Measurements from ENCODE around the gene PTPRN2. TPM values are rescaled to one million over a fixed set of nuclear protein-coding genes. Genes with fewer than 3 reads are reported as not detected.
A peak's percentile ranks its signal among the peaks of the same experiment; 100 is the strongest.

The PTPRN2 gene
- total and polyA plus RNA-seq, 5 experiments from 2014 or later: 0.69 to 1.5 (median 0.99) TPM

DNA sequence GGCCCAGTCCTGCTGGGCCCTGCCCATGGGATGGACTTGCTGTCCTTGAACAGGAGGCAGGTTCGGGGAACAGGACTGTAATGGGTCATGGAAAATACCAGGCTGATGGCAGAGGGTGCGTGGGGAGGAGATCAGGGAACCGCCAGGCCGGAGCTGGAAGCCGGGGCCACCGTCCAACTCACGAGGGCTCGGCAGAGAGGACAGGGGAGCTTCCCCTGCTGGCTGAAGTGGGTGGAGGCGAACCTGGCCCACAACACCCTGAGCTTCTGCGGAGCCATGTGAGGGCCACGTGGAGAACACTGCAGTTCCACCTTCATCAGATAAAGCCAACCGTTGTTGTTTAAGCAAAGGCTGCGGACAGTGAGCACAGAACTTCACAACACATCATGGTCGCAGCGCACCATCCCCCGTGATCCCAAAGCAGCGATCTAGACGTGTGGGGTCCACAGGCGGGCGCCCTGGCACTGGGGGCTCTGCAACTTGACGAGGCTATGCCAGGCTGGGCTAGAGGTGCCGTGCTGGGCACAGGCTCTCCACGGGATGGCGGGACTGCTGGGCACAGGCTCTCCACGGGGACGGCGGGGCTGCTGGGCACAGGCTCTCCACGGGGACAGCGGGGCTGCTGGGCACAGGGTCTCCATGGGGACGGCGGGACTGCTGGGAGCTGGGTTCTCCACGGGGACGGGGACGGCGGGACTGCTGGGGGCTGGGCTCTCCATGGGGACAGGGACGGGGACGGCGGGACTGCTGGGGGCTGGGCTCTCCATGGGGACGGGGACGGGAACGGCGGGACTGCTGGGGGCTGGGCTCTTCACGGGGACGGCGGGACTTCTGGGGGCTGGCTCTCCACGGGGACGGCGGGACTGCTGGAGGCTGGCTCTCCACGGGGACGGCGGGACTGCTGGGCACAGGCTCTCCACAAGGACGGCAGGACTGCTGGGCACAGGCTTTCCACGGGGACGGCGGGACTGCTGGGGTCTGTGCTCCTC is 777.5 kb downstream of the PTPRN2 start:
- Mint-ChIP-seq H3K36me3 (no peaks in the 10 kb centered on the region), H3K27ac (no peak overlapping the region), H3K9me3 (no peaks in the 10 kb centered on the region), H3K4me3 (no peak overlapping the region), H3K4me1 (no peaks in the 10 kb centered on the region), H3K27me3 (no peaks in the 10 kb centered on the region)
- POLR2A ChIA-PET: no interaction called here
- DNase-seq: peak in 1 of 10 donors; percentile 58
- no peak for ATAC-seq

DNA sequence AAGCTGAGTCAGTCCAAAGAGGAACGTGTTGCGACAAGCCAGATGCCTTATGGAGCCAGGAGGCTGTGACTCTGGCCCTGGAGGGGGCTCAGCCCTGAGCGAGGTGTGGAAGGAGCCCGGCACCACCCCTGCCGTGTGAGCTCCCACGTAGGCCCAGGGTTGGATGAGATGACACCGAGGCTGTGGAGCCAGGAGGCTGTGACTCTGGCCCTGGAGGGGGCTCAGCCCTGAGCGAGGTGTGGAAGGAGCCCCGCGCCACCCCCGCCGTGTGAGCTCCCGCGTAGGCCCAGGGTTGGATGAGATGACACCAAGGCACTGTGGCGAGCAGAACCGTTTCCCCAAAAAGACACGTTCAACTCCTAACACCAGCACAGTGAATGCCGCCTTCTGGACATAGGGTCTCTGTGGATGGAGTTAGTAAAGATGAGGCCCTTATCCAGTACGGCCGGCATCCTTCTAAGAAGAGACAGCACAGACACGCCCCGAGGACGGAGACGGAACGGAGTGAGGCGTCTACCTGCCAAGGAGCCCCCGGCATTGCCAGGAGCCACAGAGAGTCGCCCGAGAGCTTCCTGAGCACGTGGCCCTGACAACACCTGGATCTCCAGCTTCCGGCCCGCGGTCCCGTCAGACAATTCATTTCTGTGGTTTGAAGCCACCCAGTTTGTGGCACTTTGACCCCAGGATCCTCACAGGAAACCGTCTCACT is 778.3 kb downstream of the PTPRN2 start:
- H3K4me1 Mint-ChIP-seq: peaks cover 0 to 2% (median 0%) of the 10 kb centered on the region in 4 donors
- H3K27me3 Mint-ChIP-seq: no peaks in the 10 kb centered on the region
- H3K4me3 Mint-ChIP-seq: no peak overlapping the region
- DNase-seq (peak in 1 of 10 donors; percentile 47), ATAC-seq (no peak)
- H3K27ac Mint-ChIP-seq: no peak overlapping the region
- H3K9me3 Mint-ChIP-seq: no peaks in the 10 kb centered on the region
- POLR2A ChIA-PET: no interaction called here
- H3K36me3 Mint-ChIP-seq: no peaks in the 10 kb centered on the region

DNA sequence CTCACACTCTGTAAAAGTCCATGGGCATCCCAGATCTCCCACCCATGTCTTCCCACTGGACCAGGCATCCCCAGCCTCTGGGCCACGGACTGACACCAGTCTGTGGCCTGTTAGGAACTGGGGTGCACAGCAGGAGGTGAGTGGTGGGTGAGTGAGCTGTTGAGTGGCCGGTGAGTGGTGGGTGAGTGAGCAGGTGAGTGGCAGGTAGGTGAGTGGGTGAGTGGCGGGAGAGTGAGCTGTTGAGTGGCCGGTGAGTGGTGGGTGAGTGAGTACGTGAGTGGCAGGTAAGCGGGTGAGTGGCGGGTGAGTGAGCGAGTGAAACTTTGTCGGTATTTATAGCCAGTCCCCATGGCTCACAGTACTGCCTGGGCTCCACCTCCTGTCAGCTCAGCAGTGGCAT is 779.6 kb downstream of the PTPRN2 start:
- peak in 1 of 10 donors; percentile 19 for DNase-seq
- POLR2A ChIA-PET: no interaction called here
- no peak for ATAC-seq
- peaks cover 0 to 4% (median 0%) of the 10 kb centered on the region in 5 donors for H3K27me3 Mint-ChIP-seq
- peaks cover 0 to 2% (median 0%) of the 10 kb centered on the region in 4 donors for H3K4me1 Mint-ChIP-seq
- no peak overlapping the region for H3K4me3 Mint-ChIP-seq
- no peaks in the 10 kb centered on the region for H3K36me3 Mint-ChIP-seq
- H3K27ac Mint-ChIP-seq: no peak overlapping the region
- no peaks in the 10 kb centered on the region for H3K9me3 Mint-ChIP-seq

DNA sequence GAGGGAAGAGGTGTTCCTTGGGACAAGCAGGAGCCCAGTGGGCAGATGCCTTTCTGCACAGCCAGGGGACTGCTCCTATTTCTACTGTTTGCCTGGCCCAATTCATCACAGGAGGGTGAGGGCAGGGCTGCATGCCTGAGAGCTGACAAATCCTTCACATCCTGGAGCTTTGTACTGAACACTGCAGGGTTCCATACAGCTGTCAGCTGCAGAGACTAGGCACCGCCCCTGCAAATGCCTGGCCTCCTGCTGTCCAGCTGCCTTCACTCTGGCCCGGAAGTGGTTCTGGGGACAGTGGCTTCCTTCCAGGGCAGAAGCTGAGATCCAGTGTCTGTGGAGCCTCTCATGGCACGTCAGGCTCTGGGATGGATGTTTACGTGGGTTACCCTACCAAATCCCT is 780.1 kb downstream of the PTPRN2 start:
- peaks cover 0 to 2% (median 0%) of the 10 kb centered on the region in 4 donors for H3K4me1 Mint-ChIP-seq
- H3K27ac Mint-ChIP-seq: no peak overlapping the region
- no peaks in the 10 kb centered on the region for H3K9me3 Mint-ChIP-seq
- no peak overlapping the region for H3K4me3 Mint-ChIP-seq
- no peaks in the 10 kb centered on the region for H3K36me3 Mint-ChIP-seq
- ATAC-seq: no peak
- peaks cover 0 to 4% (median 0%) of the 10 kb centered on the region in 5 donors for H3K27me3 Mint-ChIP-seq
- DNase-seq: peak in 1 of 10 donors; percentile 0
- POLR2A ChIA-PET: no interaction called here

DNA sequence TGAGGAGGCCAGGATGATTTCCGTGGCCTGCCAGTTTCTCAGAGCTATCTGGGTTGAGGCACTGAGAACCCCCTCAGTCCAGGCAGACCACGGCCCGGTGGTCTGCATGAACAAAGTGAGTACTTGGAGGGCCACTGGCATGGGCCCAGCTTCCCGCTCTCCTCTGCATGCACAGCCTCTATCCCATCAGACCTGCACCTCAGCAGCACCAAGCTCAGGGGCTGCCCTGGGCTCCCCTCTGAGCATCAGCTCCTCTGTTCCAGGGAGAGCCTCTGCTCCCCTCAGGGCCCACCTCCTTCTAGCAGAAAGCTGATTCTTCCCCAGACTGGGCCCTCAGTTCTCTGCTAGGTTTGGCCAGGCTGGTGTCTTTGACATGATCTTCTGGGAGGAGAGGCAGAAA is 780.9 kb downstream of the PTPRN2 start:
- Mint-ChIP-seq H3K9me3 (no peaks in the 10 kb centered on the region), H3K27ac (no peak overlapping the region), H3K27me3 (peaks cover 0 to 4% (median 0%) of the 10 kb centered on the region in 5 donors), H3K36me3 (no peaks in the 10 kb centered on the region), H3K4me1 (peaks cover 0 to 2% (median 0%) of the 10 kb centered on the region in 4 donors), H3K4me3 (no peak overlapping the region)
- POLR2A ChIA-PET: no interaction called here
- DNase-seq (peak in 1 of 10 donors; percentile 49), ATAC-seq (no peak)

DNA sequence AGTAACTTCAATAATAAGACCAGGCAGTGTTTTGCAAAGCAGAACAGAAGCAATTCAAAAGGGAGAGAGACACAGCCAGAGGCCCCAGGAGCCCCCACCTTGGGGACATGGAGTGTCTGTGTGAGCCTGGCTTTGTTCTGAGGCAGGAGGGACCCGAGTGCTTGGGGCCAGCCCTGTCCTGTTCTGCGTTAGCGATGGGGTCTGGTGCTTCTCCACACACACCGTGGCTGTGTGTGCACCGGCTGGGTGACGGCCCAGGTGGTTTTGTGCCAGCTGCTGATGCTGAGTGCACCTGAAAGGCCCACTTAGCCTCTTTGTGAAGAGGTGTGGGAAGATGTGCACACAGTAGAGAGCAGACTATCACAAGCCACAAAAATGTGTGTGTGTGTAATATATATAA is 781.9 kb downstream of the PTPRN2 start:
- POLR2A ChIA-PET: no interaction called here
- ATAC-seq (no peak), DNase-seq (peak in 1 of 10 donors; percentile 8)
- no peak overlapping the region for H3K4me3 Mint-ChIP-seq
- H3K36me3 Mint-ChIP-seq: no peaks in the 10 kb centered on the region
- peaks cover 0 to 4% (median 0%) of the 10 kb centered on the region in 5 donors for H3K27me3 Mint-ChIP-seq
- H3K4me1 Mint-ChIP-seq: peaks cover 0 to 2% (median 0%) of the 10 kb centered on the region in 4 donors
- no peaks in the 10 kb centered on the region for H3K9me3 Mint-ChIP-seq
- peak overlapping the region in 1 of 10 donors; percentile 28 for H3K27ac Mint-ChIP-seq

DNA sequence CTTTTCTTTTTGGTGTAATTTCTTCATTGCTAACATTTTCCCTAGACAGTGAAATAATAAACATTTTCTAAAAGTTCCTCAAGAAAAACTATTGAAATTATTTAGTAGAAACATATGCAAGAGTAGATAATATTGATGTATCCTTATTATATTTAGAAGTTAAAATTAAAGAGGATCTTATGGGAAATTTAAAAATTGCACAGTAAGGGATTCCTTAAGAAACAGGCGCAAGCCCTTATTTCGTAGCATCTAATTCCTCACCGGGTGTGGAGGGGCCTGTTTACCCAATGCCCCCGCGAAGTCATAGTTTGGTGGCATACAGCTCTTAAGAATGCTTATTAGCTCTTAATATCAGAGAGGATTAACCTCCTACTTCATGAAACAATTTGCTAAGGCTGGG is 783.7 kb downstream of the PTPRN2 start:
- Mint-ChIP-seq H3K4me3 (no peak overlapping the region), H3K27ac (no peak overlapping the region), H3K9me3 (no peaks in the 10 kb centered on the region), H3K27me3 (peaks cover 0 to 9% (median 0%) of the 10 kb centered on the region in 5 donors), H3K36me3 (no peaks in the 10 kb centered on the region), H3K4me1 (peaks cover 0 to 2% (median 0%) of the 10 kb centered on the region in 4 donors)
- POLR2A ChIA-PET: no interaction called here
- DNase-seq (no peak), ATAC-seq (no peak)

DNA sequence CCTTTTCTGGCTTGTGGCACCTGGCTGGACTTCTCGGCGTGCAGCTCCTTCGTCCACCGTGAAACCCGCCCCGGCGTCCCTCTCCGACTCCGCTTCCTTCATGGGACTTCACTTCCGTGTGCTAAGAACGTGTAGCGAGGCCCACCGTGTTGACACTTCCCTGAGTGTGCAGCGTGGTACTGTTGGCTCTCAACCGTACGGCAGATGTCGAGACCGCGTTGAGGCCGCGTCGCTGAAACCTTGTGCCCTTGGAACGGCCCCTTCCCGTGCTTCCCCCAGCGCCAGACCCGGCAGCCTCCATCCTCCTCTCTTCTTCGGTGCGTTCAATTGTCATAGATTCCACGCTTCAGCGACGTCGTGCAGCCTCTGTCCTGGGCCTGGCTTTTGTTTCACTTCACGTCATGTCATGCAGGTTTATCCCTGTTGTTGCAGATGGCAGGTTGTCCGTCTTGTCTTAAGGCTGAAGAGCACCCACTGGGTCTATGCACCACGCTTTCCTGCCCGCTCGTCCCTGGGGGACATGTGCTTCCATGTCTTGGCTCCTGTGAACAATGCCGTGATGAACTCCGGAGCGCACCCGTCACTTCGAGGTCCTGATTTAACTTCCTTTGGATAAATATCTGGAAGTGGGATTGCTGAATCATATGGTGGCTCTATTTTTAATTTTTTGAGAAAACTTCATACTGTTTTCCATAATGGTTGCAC is 785.5 kb downstream of the PTPRN2 start:
- Mint-ChIP-seq H3K9me3 (peaks cover 0 to 4% (median 0%) of the 10 kb centered on the region in 9 donors), H3K4me3 (no peak overlapping the region), H3K36me3 (no peaks in the 10 kb centered on the region), H3K27me3 (peaks cover 0 to 9% (median 0%) of the 10 kb centered on the region in 5 donors), H3K4me1 (peaks cover 0 to 2% (median 0%) of the 10 kb centered on the region in 4 donors), H3K27ac (no peak overlapping the region)
- ATAC-seq (no peak), DNase-seq (peak in 1 of 10 donors; percentile 45)
- POLR2A ChIA-PET: no interaction called here

DNA sequence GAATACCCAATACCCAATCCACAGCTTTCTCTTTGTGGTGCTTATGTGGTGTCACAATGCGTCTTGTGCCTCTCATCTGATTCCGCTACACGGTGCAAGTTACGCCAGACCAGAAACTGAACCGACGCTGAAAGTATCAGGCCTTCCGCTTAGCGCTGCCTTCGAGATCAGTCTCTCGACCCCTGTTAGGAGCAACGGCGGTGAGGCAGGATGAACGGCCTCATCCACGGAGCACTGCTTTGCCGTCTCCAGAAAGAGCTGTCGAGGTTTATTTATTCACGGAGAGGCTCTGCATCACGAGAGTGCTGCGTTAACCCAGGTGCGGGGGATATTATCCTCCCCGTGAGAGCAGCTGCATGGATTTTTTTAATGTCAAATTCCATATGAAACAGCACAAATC is 786.5 kb downstream of the PTPRN2 start:
- POLR2A ChIA-PET: no interaction called here
- H3K4me3 Mint-ChIP-seq: no peak overlapping the region

DNA sequence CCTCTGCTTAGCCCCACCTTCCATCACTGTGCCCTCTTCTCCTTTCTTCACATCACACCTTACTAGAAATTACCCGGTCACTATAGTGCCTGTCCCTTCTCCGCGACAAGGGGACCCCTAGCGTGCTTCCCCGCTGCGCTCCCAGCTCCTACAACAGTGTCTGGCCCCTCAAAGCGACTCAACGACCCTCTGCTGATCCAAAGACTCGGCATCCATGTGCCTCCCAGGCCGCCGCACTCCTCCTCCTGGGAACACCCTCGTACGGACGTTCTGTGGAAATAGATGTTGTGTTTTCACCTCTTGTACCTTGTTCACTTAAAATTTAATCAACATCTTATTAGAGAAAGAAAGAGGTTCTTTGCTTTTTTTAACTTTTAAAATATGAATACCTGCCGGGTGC is 787.3 kb downstream of the PTPRN2 start:
- H3K4me3 Mint-ChIP-seq: no peak overlapping the region
- ATAC-seq (no peak), DNase-seq (peak in 1 of 10 donors; percentile 59)
- peaks cover 0 to 5% (median 0%) of the 10 kb centered on the region in 4 donors for H3K4me1 Mint-ChIP-seq
- no peaks in the 10 kb centered on the region for H3K36me3 Mint-ChIP-seq
- peaks cover 0 to 15% (median 0%) of the 10 kb centered on the region in 5 donors for H3K27me3 Mint-ChIP-seq
- peaks cover 0 to 4% (median 0%) of the 10 kb centered on the region in 9 donors for H3K9me3 Mint-ChIP-seq
- POLR2A ChIA-PET: no interaction called here
- H3K27ac Mint-ChIP-seq: peak overlapping the region in 1 of 10 donors; percentile 71

More for the DNA sequence above, 786.5 kb downstream of the PTPRN2 start:
- peaks cover 0 to 4% (median 0%) of the 10 kb centered on the region in 9 donors for H3K9me3 Mint-ChIP-seq
- peaks cover 0 to 3% (median 0%) of the 10 kb centered on the region in 4 donors for H3K4me1 Mint-ChIP-seq
- no peak for ATAC-seq
- no peaks in the 10 kb centered on the region for H3K36me3 Mint-ChIP-seq
- no peak overlapping the region for H3K27ac Mint-ChIP-seq
- H3K27me3 Mint-ChIP-seq: peaks cover 0 to 13% (median 0%) of the 10 kb centered on the region in 5 donors
- DNase-seq: peak in 1 of 10 donors; percentile 0

DNA sequence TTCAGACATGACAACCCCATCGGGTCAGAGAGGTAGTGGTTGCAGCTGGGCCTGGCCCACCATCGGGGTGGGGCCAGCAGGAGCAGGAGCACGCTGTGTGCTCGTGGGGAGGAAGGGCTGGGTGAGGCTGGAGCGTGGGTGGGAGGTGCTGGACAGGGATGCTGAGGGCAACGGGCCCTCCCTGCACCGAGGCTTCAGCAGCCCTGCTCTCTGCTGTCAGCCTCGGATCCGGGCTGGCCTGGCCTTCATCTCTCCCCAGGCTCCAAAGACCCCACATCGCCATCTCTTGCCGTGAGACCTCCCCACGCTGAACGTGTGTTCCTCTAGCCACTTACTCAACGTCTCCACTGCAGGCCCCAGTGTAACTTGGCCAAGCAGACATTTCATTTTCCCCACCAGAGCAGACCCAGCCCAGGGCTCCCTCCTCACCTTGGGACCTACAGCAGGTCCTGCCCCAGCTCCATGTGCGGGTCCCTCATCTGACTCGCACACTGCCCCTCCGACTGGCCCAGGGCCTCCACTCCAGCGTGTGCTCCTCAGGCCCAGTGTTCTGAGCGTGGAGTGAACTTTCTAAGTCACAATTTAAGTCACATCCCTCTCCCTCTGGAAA is 788.4 kb downstream of the PTPRN2 start:
- Mint-ChIP-seq H3K4me1 (peaks cover 0 to 6% (median 0%) of the 10 kb centered on the region in 4 donors), H3K4me3 (no peak overlapping the region), H3K9me3 (peaks cover 0 to 4% (median 0%) of the 10 kb centered on the region in 9 donors), H3K36me3 (no peaks in the 10 kb centered on the region), H3K27me3 (peaks cover 0 to 19% (median 0%) of the 10 kb centered on the region in 5 donors), H3K27ac (peak overlapping the region in 1 of 10 donors; percentile 45)
- DNase-seq (peak in 1 of 10 donors; percentile 14), ATAC-seq (no peak)
- POLR2A ChIA-PET: no interaction called here

DNA sequence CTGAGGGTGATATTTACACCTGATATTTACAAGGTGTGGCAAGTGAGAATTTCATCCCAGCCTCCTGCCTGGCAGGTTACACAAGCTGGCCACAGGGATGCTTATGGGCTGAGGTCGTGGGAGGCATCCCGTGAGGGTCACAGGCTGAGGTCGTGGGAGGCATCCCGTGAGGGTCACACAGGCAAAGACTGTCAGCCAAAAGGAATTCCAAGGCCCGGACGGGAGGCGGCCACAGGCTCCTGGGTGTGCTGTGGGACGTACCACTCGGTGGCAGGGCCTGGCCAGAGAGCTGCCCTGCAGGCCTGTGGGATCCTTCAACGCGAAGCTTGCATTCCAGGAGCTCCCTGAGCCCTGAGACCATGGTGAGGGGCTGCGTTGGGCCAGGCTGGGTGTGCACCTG is 790.3 kb downstream of the PTPRN2 start:
- no peaks in the 10 kb centered on the region for H3K36me3 Mint-ChIP-seq
- H3K4me1 Mint-ChIP-seq: peaks cover 0 to 7% (median 0%) of the 10 kb centered on the region in 4 donors
- ATAC-seq (no peak), DNase-seq (no peak)
- POLR2A ChIA-PET: no interaction called here
- H3K9me3 Mint-ChIP-seq: peaks cover 0 to 4% (median 0%) of the 10 kb centered on the region in 9 donors
- H3K4me3 Mint-ChIP-seq: no peak overlapping the region
- H3K27ac Mint-ChIP-seq: no peak overlapping the region
- peaks cover 0 to 17% (median 0%) of the 10 kb centered on the region in 5 donors for H3K27me3 Mint-ChIP-seq

Measured in naive thymus-derived CD8-positive, alpha-beta T cell (primary cell).